ENCODE results near the gene GALNS. TPM values are rescaled to one million over a fixed set of nuclear protein-coding genes. Genes with fewer than 3 reads are reported as not detected.

GALNS gene
- total and polyA plus RNA-seq, 2 of the 8 experiments (the other 6 are each of a cell fraction or from before 2014, with no cell fraction given) = 8.9 to 17.8 TPM

DNA sequence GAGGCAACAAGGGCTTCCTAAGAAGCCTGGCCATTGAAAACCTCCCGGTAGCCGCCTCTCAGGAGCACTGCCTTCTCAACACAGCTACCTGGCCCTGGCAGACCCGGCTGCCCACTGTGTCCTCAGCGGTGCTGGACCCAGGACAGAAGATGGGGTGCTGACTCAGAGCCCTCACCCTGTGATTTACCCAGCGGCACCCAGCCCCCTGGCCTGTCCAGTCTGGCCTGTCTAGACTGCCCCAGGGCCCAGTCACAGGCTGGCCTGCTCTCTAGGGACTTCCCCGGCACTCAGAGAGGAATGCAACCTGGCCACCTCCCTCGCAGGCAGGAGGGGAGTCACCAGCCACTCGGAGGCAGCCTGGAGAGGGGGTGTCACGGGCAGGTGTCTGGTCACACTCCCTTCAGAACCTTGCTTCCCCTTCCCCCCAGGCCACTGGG is 91.8 kb downstream of the GALNS start:
- Histone ChIP-seq H2AK5ac (ENCODE audit: low read depth, low read length) (peak overlapping the region; percentile 91; the same call in 1 of the 2 replicates), H3K4me3 (ENCODE audit: extremely low read depth in 1 of 4, insufficient read depth in 2 of 4, low read depth in 3 of 4, low read length in 4 of 4) (no peak overlapping the region), H3K9me3 (ENCODE audit: insufficient read depth in 2 of 2, low read depth in 1 of 2, low read length in 1 of 2) (no peaks in the 10 kb centered on the region), H3K4ac (replicated peaks; ENCODE audit: insufficient read length, low read depth, low read length) (peak overlapping the region; percentile 32), H3K18ac (ENCODE audit: extremely low read depth, low read length) (no peak overlapping the region), H2BK20ac (ENCODE audit: low read length) (no peak overlapping the region), H3K4me1 (replicated peaks in 1 of 4; ENCODE audit: control insufficient read depth in 3 of 4, insufficient read depth in 4 of 4, low read length in 3 of 4) (peaks cover 4 to 49% (median 37%) of the 10 kb centered on the region in 4 experiments), H3K23me2 (ENCODE audit: low read depth, low read length) (no peaks in the 10 kb centered on the region; the same call in 1 of the 2 replicates), H3K56ac (replicated peaks; ENCODE audit: insufficient read length, low read depth, low read length) (no peak overlapping the region), H2BK12ac (ENCODE audit: low read depth, low read length) (0 out of 2 replicates have a peak overlapping the region, but pooled peaks have one; percentile 80), H3K36me3 (ENCODE audit: control insufficient read depth in 2 of 4, insufficient read depth in 4 of 4, low read length in 3 of 4) (no peaks in the 10 kb centered on the region), H3K27me3 (replicated peaks in 1 of 4; ENCODE audit: control insufficient read depth in 3 of 4, extremely low read depth in 1 of 4, insufficient read depth in 3 of 4, low read length in 3 of 4) (no peaks in the 10 kb centered on the region), H3K79me2 (ENCODE audit: control insufficient read depth in 1 of 2, insufficient read depth in 2 of 2, low read length in 2 of 2) (peaks cover 0 to 4% of the 10 kb centered on the region in 2 experiments; a peak in 1 of 4 replicates), H3K79me1 (ENCODE audit: low read depth, low read length) (peaks cover 8% of the 10 kb centered on the region), H3K23ac (ENCODE audit: insufficient read length) (no peak overlapping the region), H2BK15ac (ENCODE audit: low read length) (peak overlapping the region; percentile 46; the same call in 1 of the 2 replicates), H4K20me1 (replicated peaks in 1 of 2; ENCODE audit: control insufficient read depth in 1 of 2, insufficient read depth in 2 of 2, low read length in 2 of 2) (peaks cover 2 to 11% of the 10 kb centered on the region in 2 experiments), H3K14ac (ENCODE audit: insufficient read length) (no peak overlapping the region), H4K91ac (replicated peaks; ENCODE audit: insufficient read length, low read length) (no peak overlapping the region), H3K4me2 (ENCODE audit: insufficient read depth in 1 of 2, low read depth in 2 of 2, low read length in 2 of 2) (0 out of 4 replicates have a peak overlapping the region, but pooled peaks of 1 of the 2 experiments have one; percentile 31), H2AFZ (ENCODE audit: low read length) (no peak overlapping the region), H3K9ac (replicated peaks in 1 of 4; ENCODE audit: extremely low read depth in 1 of 4, low read depth in 3 of 4, low read length in 3 of 4) (no peak overlapping the region), H2BK120ac (replicated peaks; ENCODE audit: low read depth, low read length) (no peak overlapping the region), H3K27ac (ENCODE audit: low read depth, low read length) (peak overlapping the region; percentile 52; the same call in 1 of the 2 replicates), H2BK5ac (ENCODE audit: low read depth, low read length) (peak overlapping the region; percentile 75), H4K8ac (ENCODE audit: extremely low read depth, insufficient read depth, low read length) (no peak overlapping the region), H4K5ac (ENCODE audit: insufficient read length, low read depth, low read length) (no peak overlapping the region)
- ChIA-PET CTCF (ENCODE audit: partially characterized antibody) (interaction anchor here (1.2 to 25.0 kb wide), 8 partner anchors 9 to 48 kb away, joined by 4 to 251 read pairs (median 30); no protein-coding TSS in a partner anchor), POLR2A (ENCODE audit: partially characterized antibody) (interaction anchor here (1.1 to 4.1 kb wide), 6 partner anchors 8 to 46 kb away, joined by 3 to 22 read pairs (median 8); partner anchors contain the start of gene APRT)
- 89% methylated on average over 7 of the region's 9 CpGs; no CpG with 5 or more reads in 1 of the 2 experiments for WGBS, 2 experiments (ENCODE audit: extremely low coverage in 1 of 2, insufficient coverage in 1 of 2, insufficient read length in 1 of 2, insufficient replicate concordance in 2 of 2, low coverage in 1 of 2, low lambda C conversion rate in 2 of 2, missing lambda C conversion rate in 1 of 2)
- TF ChIP-seq TEAD4 (IDR thresholded peaks at IDR 0.05; ENCODE audit: low read depth, low read length) (0 out of 2 replicates have a peak, but pooled peaks have one; percentile 8), POU5F1 (IDR thresholded peaks at IDR 0.05; ENCODE audit: low read depth, low read length) (no peak), SIN3A (conservative IDR thresholded peaks at IDR 0.05 in 1 of 2, IDR thresholded peaks at IDR 0.05 in 1 of 2; ENCODE audit: low read depth in 1 of 2, low read length in 2 of 2) (no peak)
- FAIRE-seq (no peak), DNase-seq (ENCODE audit: low read depth in 1 of 2, low spot score in 2 of 2) (no peak)
